EH (cell line): Measurements from ENCODE around the gene CD81.
A peak's percentile ranks its signal among the peaks of the same experiment; 100 is the strongest.
"Not testable (repeated sequence)": the region's sequence is repeated elsewhere in the genome, so short reads cannot be mapped to it uniquely, and the experiment has no call there.

Source experiments
- DNase-seq: peaks from one replicate; pipeline ENCODE4 v3.0.0-alpha.2; 2015; ENCODE audit warnings: low read depth

CD81 gene, protein sequence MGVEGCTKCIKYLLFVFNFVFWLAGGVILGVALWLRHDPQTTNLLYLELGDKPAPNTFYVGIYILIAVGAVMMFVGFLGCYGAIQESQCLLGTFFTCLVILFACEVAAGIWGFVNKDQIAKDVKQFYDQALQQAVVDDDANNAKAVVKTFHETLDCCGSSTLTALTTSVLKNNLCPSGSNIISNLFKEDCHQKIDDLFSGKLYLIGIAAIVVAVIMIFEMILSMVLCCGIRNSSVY

DNA sequence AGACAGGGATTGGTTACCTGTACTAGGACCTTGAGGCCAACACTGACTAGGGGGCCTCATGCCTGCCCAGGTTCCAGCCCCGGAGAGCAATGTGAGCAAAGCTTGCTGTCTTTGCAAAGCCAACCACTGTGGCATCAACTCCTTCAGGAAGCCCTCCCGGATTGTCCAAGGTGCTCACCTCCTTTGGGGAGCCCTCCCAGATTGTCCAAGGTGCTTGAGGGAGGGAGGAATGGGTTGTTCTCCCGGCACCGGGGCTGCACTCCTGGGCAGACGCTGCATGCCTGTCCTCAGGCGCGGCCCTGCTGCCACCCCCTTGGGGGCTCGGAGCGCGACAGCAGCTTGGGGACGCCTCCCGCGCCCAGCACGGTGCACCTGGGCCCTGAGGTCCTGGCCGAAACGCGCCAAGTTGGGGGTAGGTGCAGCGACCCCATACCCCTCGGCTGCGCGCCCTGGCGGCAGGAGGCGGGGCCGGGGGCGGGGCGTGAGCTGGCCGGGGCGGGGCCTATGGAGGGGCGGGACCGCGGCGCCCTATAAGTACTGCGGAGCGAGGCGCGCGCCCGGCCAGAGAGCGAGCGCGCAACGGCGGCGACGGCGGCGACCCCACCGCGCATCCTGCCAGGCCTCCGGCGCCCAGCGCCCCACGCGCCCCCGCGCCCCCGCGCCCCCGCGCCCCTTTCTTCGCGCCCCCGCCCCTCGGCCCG, at the start of gene CD81:
CD81 (plus strand) TSS at position 560 of the 701 bp plus-strand sequence. CDS start 240 bp downstream, outside the sequence.
- DNase-seq: peak; percentile 47

DNA sequence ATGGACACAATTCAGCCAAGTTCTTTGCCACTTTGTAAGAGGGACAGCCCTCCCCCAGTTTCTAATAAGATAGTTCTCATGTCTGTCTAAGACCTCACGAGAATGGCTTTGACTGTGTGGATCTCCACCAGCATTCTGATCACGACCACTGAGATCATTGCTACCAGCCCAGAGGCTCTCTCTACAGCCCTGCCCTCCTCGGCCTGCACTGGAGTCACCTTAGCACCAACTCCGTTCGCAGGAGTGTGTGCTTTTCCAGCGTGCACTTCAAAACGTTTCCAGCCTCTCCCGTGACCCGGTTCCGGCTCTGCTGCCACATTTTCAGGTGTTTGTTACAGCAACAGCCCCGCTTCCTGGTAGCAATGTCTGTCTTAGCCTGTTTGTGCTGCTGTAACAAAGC, 49.1 kb upstream of the CD81 start:
- no peak for DNase-seq

DNA sequence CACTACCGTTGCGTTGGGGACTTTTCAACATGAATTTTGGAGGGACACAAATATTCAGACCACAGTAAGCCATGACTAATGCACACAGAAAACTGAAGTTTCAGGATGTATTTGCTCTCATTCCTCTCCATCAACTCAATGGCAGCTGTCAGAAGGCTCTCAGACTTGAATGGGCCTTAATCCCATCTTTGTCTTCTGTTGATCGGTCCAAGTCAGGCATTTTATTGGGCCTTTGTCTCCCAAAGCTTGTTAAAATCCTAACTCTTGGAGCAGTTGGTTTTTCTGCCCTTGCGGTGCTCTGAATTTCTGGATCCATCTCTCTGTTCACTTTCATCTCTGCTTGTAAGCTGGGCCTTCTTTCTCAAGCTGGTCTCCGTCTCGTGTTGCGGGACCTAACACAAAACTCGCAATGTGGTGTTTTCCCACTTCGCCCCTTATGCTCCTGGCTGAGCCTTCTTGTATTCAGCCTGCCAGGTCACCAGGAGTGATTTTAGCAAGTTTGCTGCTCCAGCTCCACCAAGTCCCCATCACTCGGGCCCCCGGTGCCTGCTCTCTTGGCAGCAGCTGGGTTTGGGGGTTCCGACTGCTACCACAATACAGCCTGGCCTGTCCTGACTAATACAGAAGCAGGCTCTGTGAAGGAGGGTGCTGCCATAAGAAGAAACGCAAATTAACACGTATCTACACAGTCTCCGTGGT, 48.3 kb upstream of the CD81 start:
- no peak for DNase-seq

DNA sequence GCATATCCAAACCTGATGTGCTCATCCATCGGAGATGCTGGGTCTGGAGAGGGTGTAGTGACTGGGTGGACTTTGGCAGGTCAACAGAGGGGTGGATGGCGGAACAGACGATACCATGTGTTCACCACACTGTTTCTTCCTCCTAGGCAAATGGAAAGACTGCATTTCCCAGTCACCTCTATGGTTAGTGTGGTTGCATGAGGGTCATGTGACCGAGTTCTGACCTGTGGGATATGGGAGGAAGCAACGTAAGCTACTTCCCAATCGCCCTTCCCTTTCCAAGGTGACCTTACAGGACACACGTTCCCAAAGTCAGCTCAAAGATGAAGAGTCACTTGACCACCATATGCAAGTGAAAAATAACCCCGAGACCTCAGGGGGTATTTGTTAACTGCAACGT, 47.6 kb upstream of the CD81 start:
- DNase-seq: no peak

DNA sequence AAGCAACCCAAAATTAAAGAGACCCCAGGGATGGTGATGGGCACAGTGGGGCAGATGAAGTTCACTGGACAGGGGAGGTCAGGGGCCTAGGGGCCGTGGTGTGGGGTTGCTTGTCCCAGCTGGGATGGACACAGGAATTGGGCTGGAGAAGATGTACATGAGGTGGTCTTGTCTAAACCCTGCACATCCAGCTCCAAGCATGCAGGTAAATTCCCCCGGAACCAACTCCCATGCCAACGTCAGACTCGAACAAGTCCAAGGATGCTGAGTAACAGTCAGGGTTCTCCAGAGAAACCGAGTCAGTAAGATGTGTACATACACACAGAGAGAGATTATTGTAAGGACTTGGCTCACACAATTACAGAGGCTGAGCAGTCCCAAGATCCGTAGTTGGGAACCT, 46.4 kb upstream of the CD81 start:
- no peak for DNase-seq

DNA sequence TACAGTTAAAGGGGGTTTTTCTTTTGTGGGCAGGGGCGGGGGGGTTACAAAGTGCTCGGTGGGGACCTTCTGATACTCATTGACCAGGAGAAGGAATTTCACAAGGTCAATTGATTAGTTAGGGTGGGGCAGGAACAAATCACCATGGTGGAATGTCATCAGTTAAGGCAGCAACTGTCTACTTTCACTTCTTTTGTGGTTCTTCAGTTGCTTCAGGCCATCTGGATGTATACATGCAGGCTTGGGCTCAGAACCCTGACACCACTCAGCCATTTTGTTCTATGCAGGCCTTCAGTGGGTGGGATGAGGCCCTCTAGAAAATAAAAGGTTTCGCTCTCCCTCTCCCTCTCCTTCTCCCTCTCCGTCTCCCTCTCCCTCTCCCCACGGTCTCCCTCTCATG, 45.7 kb upstream of the CD81 start:
- no peak for DNase-seq

DNA sequence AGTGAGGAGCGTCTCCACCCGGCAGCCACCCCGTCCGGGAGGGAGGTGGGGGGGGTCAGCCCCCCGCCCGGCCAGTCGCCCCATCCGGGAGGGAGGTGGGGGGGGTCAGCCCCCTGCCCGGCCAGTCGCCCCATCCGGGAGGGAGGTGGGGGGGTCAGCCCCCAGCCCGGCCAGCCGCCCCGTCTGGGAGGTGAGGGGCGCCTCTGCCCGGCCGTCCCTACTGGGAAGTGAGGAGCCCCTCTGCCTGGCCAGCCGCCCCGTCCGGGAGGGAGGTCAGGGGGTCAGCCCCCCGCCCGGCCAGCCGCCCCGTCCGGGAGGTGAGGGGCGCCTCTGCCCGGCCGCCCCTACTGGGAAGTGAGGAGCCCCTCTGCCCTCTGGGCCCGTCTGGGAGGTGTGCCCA, 44.5 kb upstream of the CD81 start:
- DNase-seq: not testable (repeated sequence)

DNA sequence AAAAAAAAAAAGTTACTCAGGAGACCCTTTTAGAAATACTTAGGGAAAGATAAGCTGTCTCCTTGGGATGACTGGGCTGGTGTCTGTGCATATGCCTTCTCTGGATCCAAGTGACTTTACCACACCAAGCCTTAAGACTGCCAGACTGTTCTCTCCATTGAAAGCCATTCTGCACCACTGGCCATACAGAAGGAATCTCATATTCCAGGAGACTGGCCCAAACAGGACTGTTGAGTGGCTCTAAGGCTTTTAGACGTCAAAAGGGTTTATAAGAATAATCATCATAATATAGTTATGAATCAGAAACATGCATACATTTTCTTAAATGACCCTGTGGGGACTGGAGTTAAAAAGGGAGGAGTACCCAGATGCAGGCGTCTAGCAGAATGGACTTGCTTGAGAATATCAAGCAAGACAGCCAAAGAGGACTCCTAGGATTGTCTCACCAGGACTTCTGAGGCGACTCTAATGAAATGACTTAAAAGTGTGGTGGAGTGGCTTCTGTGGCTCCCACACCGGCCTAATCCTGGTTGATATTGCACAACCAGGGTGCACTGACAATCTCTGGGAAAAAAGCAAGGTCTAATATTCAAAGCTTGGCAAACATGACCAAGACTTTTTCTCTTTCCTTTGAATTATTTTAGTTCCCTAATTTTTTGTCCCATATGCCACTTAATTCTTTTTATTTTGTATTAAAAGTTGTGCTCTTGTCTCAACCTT, 43.5 kb upstream of the CD81 start:
- not testable (repeated sequence) for DNase-seq

DNA sequence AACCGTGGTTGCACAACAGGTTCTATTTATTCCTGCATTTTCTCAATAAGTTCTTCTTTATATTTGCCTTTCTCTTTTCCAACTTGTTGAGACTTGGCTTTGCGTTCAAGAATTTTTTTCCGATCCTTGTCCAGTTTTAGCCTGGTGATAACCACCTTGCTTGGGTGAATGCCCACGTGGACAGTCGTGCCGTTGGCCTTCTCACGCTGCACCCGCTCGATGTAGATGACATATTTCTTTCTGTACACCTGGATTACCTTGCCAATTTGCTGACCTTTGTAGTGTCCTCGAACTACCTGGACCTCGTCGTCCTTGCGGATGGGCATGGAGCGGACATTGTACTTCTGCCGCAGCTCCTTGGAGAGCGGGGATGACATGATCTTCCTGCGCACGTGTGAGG, 41.8 kb upstream of the CD81 start:
- DNase-seq: not testable (repeated sequence)

DNA sequence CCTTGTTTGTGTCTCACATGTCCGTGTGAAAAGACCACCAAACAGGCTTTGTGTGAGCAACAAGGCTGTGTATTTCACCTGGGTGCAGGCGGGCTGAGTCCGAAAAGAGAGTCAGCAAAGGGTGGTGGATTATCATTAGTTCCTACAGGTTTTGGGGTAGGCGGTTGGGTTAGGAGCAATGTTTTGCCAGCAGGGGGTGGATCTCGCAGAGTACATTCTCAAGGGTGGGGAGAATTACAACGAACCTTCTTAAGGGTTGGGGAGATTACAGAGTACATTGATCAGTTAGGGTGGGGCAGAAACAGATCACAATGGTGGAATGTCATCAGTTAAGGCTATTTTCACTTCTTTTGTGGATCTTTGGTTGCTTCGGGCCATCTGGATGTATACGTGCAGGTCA, 38.4 kb upstream of the CD81 start:
- not testable (repeated sequence) for DNase-seq

DNA sequence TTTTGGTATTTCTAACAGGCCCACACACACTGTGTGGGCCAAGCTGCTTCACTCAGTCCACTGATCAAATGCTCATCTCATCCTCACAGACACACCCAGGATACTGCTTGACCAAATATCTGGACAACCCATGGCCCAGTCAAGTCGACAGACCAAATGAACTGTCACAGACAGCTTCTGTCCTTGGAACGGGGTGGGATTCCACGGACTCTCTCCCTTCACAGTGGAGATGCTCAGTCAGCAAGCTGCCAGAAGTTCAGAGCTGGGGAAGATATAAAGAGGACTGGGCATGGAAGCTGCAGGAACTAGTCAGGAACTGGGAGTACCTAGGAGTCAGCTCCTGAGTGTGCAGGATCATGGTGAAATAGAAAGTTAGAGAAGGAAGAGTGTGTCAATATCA, 34.6 kb upstream of the CD81 start:
- no peak for DNase-seq

DNA sequence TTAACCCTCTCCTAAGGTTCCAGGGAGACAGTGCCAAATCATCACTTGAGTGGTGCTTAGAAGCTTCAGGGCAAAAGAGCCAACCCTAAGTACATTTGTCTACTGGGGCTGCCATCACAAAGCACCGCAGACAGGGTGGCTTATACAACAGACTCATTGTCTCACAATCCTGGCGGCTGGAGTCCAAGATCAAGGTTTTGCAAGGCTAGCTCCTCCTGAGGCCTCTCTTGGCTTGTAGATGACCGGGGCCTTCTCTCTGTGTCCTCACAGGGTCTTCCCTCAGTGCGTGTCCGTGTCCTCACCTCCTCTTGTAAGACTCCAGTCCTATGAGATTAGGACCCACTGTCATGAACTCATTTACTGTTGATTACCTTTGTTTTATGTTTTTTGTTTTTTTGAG, 34.1 kb upstream of the CD81 start:
- no peak for DNase-seq

DNA sequence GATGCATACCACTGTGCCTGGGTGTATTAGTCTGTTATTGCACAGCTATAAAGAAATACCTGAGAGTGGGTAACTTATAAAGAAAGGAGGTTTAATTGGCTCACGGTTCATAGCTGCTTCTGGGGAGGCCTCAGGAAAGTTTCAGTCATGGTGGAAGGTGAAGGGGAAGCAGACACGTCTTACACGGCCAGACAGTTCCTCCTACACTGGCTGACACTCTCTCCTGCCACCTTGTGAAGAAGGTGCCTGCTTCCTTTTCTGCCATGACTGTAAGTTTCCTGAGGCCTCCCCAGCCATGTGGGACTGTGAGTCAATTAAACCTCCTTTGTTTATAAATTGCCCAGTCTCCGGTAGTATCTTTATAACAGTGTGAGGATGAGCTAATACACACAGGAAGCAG, 33.6 kb upstream of the CD81 start:
- no peak for DNase-seq

DNA sequence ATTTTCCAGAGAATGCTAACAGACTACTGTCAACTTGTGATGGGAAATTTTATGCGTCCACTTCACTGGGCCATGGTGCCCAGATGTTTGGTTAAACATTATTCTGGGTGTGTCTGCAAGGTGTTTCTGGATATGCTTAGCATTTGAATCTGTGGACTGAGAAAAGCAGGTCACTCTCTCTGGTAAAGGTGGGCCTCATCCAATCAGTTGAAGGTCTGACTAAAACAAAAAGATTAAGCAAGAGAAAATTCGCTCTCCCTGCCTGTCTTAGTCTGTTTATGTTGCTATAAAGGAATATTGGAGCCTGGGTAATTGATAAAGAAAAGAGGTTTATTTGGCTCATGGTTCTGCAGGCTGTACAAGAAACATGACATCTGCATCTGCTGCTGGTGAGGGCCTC, 32.1 kb upstream of the CD81 start:
- DNase-seq: no peak

DNA sequence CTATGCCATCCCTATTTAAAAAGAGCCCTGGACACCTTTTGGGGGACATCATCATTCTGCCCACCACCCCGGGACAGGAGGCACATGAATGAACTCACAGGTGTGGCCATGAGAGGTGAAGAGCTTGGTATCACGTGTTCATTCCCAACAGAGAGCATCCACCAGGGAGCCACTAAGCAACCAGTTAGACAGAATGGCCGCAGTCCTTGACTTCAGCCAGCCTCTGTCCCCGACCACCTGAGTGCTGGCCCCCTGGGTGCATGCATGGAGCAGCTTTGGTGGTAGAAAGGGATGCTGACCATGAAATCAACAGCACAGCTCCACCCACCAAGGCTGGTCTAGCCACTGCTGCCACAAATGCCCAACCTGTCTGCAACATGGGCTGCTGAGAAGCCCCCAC, 31.1 kb upstream of the CD81 start:
- DNase-seq: no peak

DNA sequence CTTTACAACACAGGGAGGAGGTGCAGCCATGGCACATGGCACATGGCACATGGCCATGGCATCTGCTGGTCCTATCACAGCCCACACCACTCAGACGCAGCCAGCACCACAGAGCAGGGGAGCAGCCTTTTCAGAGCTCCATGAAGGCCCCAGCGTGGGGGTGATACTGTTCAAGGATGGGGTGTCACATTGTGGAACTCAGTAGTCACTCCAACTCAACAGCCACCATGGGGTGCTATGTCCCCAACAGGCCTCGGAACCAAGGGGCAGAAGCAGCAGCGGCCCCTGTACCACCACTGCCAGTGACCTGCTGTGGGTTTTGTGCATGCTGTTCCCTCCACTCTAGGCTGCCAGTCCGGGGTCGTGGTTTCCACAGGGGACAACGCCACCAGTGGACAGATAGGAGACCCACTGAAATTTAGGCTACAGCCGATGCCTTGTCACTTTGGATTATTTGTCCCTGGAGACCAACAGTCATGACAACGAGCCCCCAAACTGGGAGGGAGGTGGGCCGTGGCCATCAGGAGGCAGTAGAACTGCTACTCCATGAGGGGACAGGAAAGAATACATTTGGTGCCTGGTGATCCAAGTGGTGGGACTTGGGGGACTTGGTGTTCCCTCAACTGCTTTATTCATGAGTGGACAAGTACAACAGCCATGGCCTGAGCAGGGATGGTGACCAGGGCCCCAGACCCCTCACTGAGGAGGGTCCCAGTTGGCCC, 30.4 kb upstream of the CD81 start:
- no peak for DNase-seq

DNA sequence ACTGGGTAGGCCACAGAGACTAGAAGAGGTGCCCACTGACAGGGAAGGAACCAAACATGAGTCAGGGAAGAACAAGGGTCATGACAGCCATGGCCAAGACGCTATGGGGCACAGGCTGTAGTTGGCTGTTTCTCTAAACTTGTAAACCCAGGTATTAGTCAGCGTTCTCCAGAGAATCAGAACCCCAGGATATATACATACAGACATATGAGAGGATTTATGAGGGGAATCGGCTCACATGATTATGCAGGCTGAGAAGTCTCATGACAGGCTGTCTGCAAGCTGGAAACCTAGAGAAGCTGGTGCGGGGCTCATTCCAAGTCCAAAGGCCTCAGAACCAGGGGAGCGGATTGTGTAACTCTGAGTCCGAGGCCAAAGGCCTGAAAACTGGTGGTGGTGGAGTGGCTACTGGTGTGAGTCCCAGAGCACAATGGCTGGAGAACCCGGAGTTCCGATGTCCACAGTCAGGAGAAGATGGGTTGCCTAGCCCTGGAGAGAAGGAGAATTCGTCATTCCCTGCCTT, 29.7 kb upstream of the CD81 start:
- DNase-seq: no peak

DNA sequence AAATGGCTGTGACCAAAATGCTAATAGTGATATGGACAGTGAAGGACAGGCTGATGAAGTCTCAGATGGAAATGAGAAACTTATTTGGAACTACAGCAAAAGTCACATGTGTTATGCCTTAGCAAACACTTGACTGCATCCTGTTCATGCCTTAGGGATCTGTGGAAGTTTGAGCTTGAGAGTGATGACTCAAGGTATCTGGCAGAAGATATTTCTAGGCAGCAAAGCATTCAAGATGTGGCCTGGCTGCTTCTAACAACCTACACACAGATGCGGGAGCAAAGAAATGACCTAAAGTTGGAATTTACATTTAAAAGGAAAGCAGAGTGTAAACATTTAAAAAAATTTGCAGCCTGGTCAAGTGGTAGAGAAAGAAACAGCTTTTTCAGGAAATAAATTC, 28.1 kb upstream of the CD81 start:
- peak; percentile 42 for DNase-seq

DNA sequence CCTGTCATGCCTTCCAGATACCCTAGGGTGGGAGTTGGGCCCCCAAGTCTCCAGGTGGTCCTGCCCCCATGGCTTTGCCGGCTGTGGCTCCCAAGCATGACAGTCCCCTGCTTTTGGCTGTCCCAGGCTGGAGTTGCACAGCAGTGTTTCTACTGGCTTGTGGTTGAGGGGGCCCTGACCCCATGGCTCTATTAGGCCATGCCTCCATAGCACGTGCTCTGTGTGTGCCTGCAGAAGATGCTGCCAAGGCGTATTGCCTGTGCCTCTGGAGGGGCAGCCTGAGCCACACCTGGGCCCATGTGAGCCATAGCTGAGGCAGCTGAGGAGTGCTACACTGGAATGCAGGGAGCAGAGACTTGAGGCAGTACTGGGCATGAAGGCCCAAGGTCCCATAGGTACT, 25.4 kb upstream of the CD81 start:
- no peak for DNase-seq

DNA sequence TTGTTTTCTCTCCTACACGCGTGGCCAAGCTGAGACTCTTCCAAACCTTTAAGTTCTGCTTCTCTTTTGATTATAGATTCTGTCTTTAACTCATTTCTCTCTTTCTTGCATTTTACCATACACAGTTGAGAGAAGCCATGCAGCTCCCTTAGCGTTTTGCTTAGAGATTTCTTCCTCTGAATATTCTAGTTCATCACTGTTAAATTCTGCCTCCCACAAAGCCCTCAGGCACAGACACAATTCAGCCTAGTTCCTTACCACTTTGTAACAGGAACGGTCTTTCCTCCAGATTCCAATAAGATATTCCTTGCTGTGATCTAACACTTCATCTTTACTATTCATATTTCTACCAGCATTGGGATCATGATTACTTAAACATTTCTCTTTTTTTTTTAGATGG, 24.7 kb upstream of the CD81 start:
- DNase-seq: no peak

DNA sequence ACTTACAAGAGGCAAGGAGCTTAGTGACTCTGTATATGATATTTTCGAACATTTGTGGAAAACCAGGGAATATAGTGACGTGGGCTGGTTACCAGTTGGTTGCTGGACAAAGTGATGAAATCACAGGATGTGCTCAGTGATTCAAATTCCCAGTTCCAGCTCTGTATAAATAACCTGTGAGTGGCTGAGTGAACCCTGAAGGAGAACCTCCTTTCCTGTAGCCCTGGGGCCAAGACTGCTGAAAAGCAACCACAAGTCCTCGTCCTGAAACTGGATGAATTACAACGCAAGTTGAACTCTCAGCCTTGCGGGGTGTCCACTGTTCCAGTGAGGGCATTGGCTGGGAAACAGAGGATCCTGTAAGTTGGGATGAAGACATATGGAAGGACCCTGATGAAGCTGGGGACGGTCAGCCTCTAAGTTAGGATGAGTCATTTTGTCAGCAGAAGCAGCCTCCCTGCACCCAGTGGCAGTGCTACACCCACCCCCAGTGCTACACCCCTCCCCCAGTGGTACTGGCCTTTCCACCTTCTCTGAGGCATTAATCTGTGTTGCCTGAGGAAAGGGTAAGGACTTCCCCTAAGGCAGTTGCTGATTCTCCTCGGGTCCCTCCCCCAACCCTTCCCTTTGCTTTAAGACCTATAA, 22.0 kb upstream of the CD81 start:
- peak; percentile 74 for DNase-seq
